ENCODE results near the gene CLCN1. TPM values are rescaled to one million over a fixed set of nuclear protein-coding genes. Genes with fewer than 3 reads are reported as not detected.
A peak's percentile ranks its signal among the peaks of the same experiment; 100 is the strongest.

Gene CLCN1
- total RNA-seq, 1 experiment from 2014 or later, result not detected

- no peaks in the 10 kb centered on the region for H3K4me1 ChIP-seq (ENCODE audit: insufficient read depth, low read length, poor library complexity, severe bottlenecking)
- POLR2A ChIA-PET (ENCODE audit: low non-redundant PET), result no interaction called here
- no peak overlapping the region for H3K27ac ChIP-seq (ENCODE audit: low read depth, low read length, poor library complexity, severe bottlenecking)
- H3K27me3 ChIP-seq (replicated peaks; ENCODE audit: insufficient read depth, low read depth, low read length, poor library complexity), result no peaks in the 10 kb centered on the region
- H3K4me3 ChIP-seq (ENCODE audit: low read depth, low read length, poor library complexity, severe bottlenecking), result no peak overlapping the region
- intact Hi-C loops (cut with micrococcal nuclease; ENCODE audit: unreplicated experiment), result no loop called here
- CTCF ChIA-PET, result no interaction called here
- DNase-seq (ENCODE audit: low spot score), result no peak
- no TSS peak for BruUV-seq (replicated peaks)
- no peaks in the 10 kb centered on the region for H3K36me3 ChIP-seq (ENCODE audit: insufficient read depth, low read length, poor library complexity, severe bottlenecking)
- no peak for TF ChIP-seq CTCF (conservative IDR thresholded peaks at IDR 0.05; ENCODE audit: low read depth, low read length)
- no peaks in the 10 kb centered on the region for H3K9me3 ChIP-seq (ENCODE audit: low read depth, low read length, poor library complexity, severe bottlenecking)
These were observed 83.7 kb downstream of the CLCN1 start for GRCh38 chr7:143399642-143400041.

- DNase-seq (ENCODE audit: low spot score), result no peak
- ChIA-PET CTCF (no interaction called here), POLR2A (ENCODE audit: low non-redundant PET) (no interaction called here)
- TF ChIP-seq EZH2 (IDR thresholded peaks at IDR 0.05; ENCODE audit: borderline replicate concordance, low read depth, low read length, poor library complexity, severe bottlenecking) (no peak), CTCF (conservative IDR thresholded peaks at IDR 0.05; ENCODE audit: low read depth, low read length) (no peak)
- peaks cover 14% of the 10 kb centered on the region for H3K4me1 ChIP-seq (ENCODE audit: insufficient read depth, low read length, poor library complexity, severe bottlenecking)
- H3K27ac ChIP-seq (ENCODE audit: low read depth, low read length, poor library complexity, severe bottlenecking), result no peak overlapping the region
- no peak overlapping the region for H3K4me3 ChIP-seq (ENCODE audit: low read depth, low read length, poor library complexity, severe bottlenecking)
- intact Hi-C loops (cut with micrococcal nuclease; ENCODE audit: unreplicated experiment), result no loop called here
- H3K27me3 ChIP-seq (replicated peaks; ENCODE audit: insufficient read depth, low read depth, low read length, poor library complexity), result no peaks in the 10 kb centered on the region
- no TSS peak for BruUV-seq (replicated peaks)
- H3K36me3 ChIP-seq (ENCODE audit: insufficient read depth, low read length, poor library complexity, severe bottlenecking), result no peaks in the 10 kb centered on the region
- no peaks in the 10 kb centered on the region for H3K9me3 ChIP-seq (ENCODE audit: low read depth, low read length, poor library complexity, severe bottlenecking)
These were observed 85.4 kb downstream of the CLCN1 start for GRCh38 chr7:143401265-143401664.

Small RNA genes lying within 50 kb of the gene (microRNA-seq; reads per million reads assigned to microRNA genes)
- 5.1 reads per million, percentile 17 among the genes with 10 or more reads in this experiment for gene MIR6892

Other genes starting within 250 kb of the CLCN1 start
- not detected in 2 replicates for gene PIP, start 184.0 kb upstream of the CLCN1 start, total RNA-seq (2021)
- gene TAS2R39, start 132.7 kb upstream of the CLCN1 start, total RNA-seq (2021), result not detected in 2 replicates
- gene TAS2R40, start 94.1 kb upstream of the CLCN1 start, total RNA-seq (2021), result not detected in 2 replicates
- gene GSTK1, start 52.7 kb upstream of the CLCN1 start, total RNA-seq (2021), result 43.1 and 50.8 TPM in 2 replicates
- gene TMEM139, start 31.2 kb upstream of the CLCN1 start, total RNA-seq (2021), result not detected in 2 replicates
- 57.8 and 76.8 TPM in 2 replicates for gene CASP2, start 27.8 kb upstream of the CLCN1 start, total RNA-seq (2021)
- gene FAM131B, start 46.6 kb downstream of the CLCN1 start, total RNA-seq (2021), result 1.8 and 1.9 TPM in 2 replicates
- gene ZYX, start 65.2 kb downstream of the CLCN1 start, total RNA-seq (2021), result 130 and 132 TPM in 2 replicates
- gene EPHA1, start 92.7 kb downstream of the CLCN1 start, total RNA-seq (2021), result 1.2 and 1.7 TPM in 2 replicates
- gene TAS2R60, start 127.3 kb downstream of the CLCN1 start, total RNA-seq (2021), result not detected in 2 replicates
- not detected in 2 replicates for gene TAS2R41, start 161.8 kb downstream of the CLCN1 start, total RNA-seq (2021)

All from A673 (cell line).